ENCODE measurements around the gene SBF1.

SBF1 gene

GRCh38 chr22:50485221-50486131 lies 10.6 kb upstream of the SBF1 start:
- no peak for DNase-seq

GRCh38 chr22:50483977-50484853 lies 9.4 kb upstream of the SBF1 start:
- DNase-seq: no peak

GRCh38 chr22:50483556-50483955 lies 8.7 kb upstream of the SBF1 start:
- DNase-seq: no peak

GRCh38 chr22:50483106-50483505 lies 8.3 kb upstream of the SBF1 start:
- no peak for DNase-seq

GRCh38 chr22:50482107-50483074 lies 7.6 kb upstream of the SBF1 start:
- no peak for DNase-seq

GRCh38 chr22:50481440-50482106 lies 6.7 kb upstream of the SBF1 start, which contains the start of gene ADM2:
TSS of gene ADM2 (plus strand) at chr22:50481543. CDS start at chr22:50481848, 305 bp downstream.
- DNase-seq: peak; percentile 50

- DNase-seq: no peak
Observed at GRCh38 chr22:50481045-50481439, 6.2 kb upstream of the SBF1 start.

GRCh38 chr22:50479721-50480120 lies 4.9 kb upstream of the SBF1 start:
- no peak for DNase-seq

- DNase-seq: no peak
Observed at GRCh38 chr22:50477923-50478322, 3.1 kb upstream of the SBF1 start.

- DNase-seq: peak; percentile 51
Observed at GRCh38 chr22:50476868-50477267, 2.0 kb upstream of the SBF1 start.

- no peak for DNase-seq
Observed at GRCh38 chr22:50475652-50476002, 792 bp upstream of the SBF1 start.

GRCh38 chr22:50473855-50474671 lies 772 bp downstream of the SBF1 start:
- DNase-seq: peak; percentile 53

GRCh38 chr22:50473088-50473487 lies 1.7 kb downstream of the SBF1 start:
- DNase-seq: no peak

GRCh38 chr22:50471962-50472361 lies 2.9 kb downstream of the SBF1 start:
- DNase-seq: no peak

GRCh38 chr22:50471197-50471847 lies 3.5 kb downstream of the SBF1 start:
- no peak for DNase-seq

GRCh38 chr22:50470491-50470890 lies 4.3 kb downstream of the SBF1 start:
- no peak for DNase-seq

- DNase-seq: no peak
Observed at GRCh38 chr22:50469377-50470305, 5.2 kb downstream of the SBF1 start.

- no peak for DNase-seq
Observed at GRCh38 chr22:50468626-50469025, 6.2 kb downstream of the SBF1 start.

GRCh38 chr22:50467773-50468440 lies 6.9 kb downstream of the SBF1 start:
- DNase-seq: no peak
